AG09319 (cell line): Measurements from ENCODE around the gene HPF1.
"Not testable (repeated sequence)": the region's sequence is repeated elsewhere in the genome, so short reads cannot be mapped to it uniquely, and the experiment has no call there.

Source experiments
- DNase-seq: peaks from one replicate; pipeline ENCODE4 v3.0.0-alpha.2; 2010; ENCODE audit warnings: low read depth; ENCODE audit errors: extremely low read depth
- TF ChIP-seq, protein P1 (sequence below): IDR thresholded peaks from 2 replicates; pipeline ENCODE4 v1.5.1; 2011; ENCODE audit warnings: low read depth, mild to moderate bottlenecking, inconsistent platforms, low read length, moderate library complexity

The HPF1 gene

DNA sequence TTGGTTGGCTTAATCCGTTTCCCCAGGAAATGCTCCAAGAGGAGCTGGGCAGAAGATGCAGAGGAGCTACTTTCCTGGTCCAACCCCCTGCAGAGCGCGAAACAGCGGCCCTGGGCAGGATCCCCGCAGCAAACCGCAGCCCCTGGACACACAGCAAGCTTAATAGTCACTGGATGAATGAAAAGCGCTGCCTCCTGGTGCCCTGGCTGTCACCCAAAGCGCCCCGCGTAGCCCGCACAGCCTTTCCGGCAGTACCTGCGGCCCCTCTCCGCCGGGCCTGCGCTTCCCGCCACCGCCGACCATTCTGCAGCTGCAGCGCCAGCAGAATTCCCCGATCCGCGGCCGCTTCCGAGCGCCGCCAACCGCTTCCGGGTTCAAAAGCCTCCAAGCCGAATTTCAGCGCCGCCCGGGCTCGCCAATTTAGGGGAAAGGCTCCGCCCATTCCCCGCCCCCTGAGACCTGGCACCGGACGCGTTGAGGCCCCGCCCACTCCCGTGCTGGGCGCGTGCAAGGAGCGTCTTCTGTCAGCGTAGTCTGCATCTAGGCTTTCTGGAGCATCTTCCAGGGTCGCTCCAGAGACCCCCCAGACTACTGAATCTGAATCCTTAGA is at the start of gene HPF1:
Gene HPF1 (minus strand): TSS at position 370 of the 610 bp plus-strand sequence. CDS start 67 bp downstream, at position 303.
- TF ChIP-seq, protein P1, sequence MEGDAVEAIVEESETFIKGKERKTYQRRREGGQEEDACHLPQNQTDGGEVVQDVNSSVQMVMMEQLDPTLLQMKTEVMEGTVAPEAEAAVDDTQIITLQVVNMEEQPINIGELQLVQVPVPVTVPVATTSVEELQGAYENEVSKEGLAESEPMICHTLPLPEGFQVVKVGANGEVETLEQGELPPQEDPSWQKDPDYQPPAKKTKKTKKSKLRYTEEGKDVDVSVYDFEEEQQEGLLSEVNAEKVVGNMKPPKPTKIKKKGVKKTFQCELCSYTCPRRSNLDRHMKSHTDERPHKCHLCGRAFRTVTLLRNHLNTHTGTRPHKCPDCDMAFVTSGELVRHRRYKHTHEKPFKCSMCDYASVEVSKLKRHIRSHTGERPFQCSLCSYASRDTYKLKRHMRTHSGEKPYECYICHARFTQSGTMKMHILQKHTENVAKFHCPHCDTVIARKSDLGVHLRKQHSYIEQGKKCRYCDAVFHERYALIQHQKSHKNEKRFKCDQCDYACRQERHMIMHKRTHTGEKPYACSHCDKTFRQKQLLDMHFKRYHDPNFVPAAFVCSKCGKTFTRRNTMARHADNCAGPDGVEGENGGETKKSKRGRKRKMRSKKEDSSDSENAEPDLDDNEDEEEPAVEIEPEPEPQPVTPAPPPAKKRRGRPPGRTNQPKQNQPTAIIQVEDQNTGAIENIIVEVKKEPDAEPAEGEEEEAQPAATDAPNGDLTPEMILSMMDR, result no peak

DNA sequence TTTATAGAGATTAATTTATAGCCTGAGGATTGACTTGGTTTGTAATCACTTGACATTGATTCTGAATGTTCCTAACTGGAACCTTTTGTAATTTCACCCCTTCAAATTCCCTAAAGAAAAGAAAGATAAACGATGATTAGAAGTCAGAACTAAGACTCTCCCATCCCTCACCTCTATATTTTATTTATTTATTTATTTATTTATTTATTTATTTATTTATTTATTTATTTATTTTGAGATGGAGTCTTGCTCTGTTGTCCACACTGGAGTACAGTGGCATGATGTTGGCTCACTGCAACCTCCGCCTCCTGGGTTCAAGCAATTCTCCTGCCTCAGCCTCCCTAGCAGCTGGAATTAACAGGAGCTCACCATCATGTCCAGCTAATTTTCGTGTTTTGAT is 49.0 kb upstream of the HPF1 start:
- not testable (repeated sequence) for DNase-seq

More for the DNA sequence above, at the start of gene HPF1:
- peak; percentile 57 for DNase-seq

GRCh38 chr4:169803413-169803812 is 45.7 kb upstream of the HPF1 start:
- DNase-seq, result no peak
- TF ChIP-seq, protein P1, result no peak

DNA sequence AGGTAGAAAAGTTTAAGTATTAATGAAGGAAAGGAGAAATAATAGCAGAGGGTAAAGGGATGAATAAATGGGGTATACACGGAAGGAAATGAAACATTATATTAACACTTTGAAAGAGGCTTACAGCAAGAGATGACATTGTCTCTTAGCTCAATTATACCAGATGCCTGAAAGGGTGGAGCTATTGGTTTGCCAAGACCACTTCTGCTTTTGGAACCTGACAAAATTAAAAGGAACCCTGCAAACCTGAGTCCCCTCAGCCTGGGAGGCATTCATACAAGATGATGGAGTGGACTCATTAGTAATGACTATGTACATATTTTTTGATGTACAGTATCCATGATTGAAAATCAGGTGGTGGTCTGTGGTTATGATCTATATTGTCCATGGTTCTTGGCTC is 45.1 kb upstream of the HPF1 start:
- no peak for DNase-seq
- TF ChIP-seq, protein P1, result no peak

DNA sequence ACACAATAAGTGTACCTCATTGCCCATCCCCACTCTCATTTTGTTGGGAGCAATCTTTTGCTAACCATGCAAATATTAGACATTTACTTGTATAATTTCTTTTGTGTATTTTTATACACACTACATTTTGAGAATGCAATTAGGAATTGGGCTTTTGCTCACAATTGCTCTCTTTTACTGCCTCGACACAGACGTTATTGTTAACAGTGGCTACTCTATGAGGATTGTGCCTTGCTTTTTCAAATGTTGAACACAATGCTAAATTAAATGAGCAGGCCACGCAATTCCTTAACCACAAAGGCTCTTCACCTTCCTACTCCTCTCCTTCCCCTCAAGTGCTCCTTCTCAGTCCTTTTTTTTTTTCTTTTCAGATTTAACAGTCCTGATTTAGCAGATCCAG is 42.8 kb upstream of the HPF1 start:
- DNase-seq, result no peak
- TF ChIP-seq, protein P1, result no peak

DNA sequence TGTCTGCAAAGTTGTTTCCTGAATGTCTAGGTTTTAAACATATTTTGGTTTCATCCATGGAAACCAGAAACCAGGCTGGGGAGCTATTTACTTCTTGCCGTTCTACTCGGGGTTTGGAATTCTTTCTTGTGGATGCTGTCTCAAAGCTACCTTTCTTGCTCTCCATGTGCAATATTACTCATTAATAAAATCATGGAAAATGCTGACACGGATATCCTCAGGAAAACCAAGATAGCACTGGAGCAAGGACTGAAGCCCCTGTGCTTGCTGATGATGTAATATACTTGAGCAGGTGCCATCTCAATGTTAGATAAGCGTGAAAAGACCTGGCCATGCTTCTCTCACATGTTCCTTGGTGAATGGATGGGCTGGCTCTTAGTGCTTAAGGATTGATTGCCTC is 41.5 kb upstream of the HPF1 start:
- no peak for DNase-seq
- TF ChIP-seq, protein P1, result no peak

DNA sequence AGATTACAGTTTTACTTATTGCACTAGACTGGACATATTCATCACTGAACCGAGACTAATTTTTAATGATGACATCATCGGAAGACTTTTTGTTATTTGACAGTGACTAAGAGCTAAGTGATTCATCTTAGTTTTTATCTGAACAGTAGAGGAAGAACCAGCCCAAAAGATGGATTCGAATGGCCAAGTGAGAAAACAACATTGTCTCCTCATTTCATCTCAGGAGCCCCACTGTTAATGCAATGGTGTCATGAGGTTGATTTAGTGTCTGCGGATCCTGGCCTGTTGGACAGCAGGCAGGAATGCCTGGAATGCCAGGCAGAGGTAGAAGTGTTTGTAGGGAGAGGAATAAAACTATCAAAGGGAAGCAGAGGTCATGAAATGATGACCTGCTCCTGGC is 37.8 kb upstream of the HPF1 start:
- TF ChIP-seq, protein P1, result no peak
- DNase-seq, result no peak

GRCh38 chr4:169791527-169792156 is 33.9 kb upstream of the HPF1 start:
- TF ChIP-seq, protein P1, result peak; percentile 63
- DNase-seq, result peak; percentile 16
